ENCODE data around the gene TFF3. TPM values are rescaled to one million over a fixed set of nuclear protein-coding genes. Genes with fewer than 3 reads are reported as not detected.

The TFF3 gene
- polyA plus RNA-seq, 1 experiment: not detected

DNA sequence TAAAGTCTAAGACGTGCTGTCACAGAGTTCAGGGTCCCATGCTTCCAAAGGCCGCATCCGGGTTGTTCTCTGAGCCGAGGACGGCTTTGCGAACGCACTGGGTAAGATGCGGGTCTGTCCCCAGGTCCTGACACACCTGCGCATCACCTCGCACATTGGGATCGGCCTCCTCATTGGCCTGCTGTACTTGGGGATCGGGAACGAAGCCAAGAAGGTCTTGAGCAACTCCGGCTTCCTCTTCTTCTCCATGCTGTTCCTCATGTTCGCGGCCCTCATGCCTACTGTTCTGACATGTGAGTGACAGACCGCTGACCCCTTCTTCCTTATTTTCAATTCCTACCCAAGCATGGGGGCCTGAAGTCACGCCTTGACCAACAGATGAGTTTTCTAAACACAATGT lies 25.3 kb downstream of the TFF3 start:
- no peak for DNase-seq (ENCODE audit: low read depth, low spot score)
- Histone ChIP-seq H3K27me3 (ENCODE audit: control insufficient read depth, insufficient read depth, low read length) (no peaks in the 10 kb centered on the region), H3K9me3 (ENCODE audit: control insufficient read depth, insufficient read depth, low read length) (peaks cover 35% of the 10 kb centered on the region), H3K27ac (ENCODE audit: low read depth, low read length) (no peak overlapping the region), H3K4me3 (ENCODE audit: low read depth, low read length) (no peak overlapping the region)
- ChIA-PET CTCF (no interaction called here), POLR2A (no interaction called here)
- TF ChIP-seq, protein P1, sequence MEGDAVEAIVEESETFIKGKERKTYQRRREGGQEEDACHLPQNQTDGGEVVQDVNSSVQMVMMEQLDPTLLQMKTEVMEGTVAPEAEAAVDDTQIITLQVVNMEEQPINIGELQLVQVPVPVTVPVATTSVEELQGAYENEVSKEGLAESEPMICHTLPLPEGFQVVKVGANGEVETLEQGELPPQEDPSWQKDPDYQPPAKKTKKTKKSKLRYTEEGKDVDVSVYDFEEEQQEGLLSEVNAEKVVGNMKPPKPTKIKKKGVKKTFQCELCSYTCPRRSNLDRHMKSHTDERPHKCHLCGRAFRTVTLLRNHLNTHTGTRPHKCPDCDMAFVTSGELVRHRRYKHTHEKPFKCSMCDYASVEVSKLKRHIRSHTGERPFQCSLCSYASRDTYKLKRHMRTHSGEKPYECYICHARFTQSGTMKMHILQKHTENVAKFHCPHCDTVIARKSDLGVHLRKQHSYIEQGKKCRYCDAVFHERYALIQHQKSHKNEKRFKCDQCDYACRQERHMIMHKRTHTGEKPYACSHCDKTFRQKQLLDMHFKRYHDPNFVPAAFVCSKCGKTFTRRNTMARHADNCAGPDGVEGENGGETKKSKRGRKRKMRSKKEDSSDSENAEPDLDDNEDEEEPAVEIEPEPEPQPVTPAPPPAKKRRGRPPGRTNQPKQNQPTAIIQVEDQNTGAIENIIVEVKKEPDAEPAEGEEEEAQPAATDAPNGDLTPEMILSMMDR (IDR thresholded peaks at IDR 0.05; ENCODE audit: low read depth, low read length): no peak

DNA sequence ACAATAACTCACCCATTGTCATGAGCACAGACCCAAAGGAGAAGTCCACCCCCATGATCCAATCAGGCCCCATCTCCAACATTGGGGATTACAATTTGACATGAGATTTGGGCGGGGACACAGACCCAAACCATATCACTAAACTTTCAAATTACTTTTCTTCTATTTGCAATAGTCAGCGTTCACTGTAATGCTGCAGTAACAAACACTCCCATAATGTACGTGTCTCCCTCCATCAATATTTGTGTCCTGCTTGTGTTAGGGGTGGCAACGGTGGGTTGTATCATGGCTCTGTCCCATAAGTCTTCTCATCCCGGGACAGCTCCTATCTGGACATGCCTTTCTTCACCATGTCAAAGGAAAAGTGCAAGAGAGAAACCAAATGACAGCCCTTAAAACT lies 26.2 kb downstream of the TFF3 start:
- Histone ChIP-seq H3K27ac (ENCODE audit: low read depth, low read length) (no peak overlapping the region), H3K27me3 (ENCODE audit: control insufficient read depth, insufficient read depth, low read length) (no peaks in the 10 kb centered on the region), H3K9me3 (ENCODE audit: control insufficient read depth, insufficient read depth, low read length) (peaks cover 28% of the 10 kb centered on the region), H3K4me3 (ENCODE audit: low read depth, low read length) (no peak overlapping the region)
- POLR2A ChIA-PET: interaction anchor here (0.7 kb wide), 1 partner anchor 177 kb away, joined by 3 read pairs; no protein-coding TSS in a partner anchor
- DNase-seq (ENCODE audit: low read depth, low spot score): no peak
- CTCF ChIA-PET: no interaction called here
- TF ChIP-seq, protein P1 (IDR thresholded peaks at IDR 0.05; ENCODE audit: low read depth, low read length): no peak

DNA sequence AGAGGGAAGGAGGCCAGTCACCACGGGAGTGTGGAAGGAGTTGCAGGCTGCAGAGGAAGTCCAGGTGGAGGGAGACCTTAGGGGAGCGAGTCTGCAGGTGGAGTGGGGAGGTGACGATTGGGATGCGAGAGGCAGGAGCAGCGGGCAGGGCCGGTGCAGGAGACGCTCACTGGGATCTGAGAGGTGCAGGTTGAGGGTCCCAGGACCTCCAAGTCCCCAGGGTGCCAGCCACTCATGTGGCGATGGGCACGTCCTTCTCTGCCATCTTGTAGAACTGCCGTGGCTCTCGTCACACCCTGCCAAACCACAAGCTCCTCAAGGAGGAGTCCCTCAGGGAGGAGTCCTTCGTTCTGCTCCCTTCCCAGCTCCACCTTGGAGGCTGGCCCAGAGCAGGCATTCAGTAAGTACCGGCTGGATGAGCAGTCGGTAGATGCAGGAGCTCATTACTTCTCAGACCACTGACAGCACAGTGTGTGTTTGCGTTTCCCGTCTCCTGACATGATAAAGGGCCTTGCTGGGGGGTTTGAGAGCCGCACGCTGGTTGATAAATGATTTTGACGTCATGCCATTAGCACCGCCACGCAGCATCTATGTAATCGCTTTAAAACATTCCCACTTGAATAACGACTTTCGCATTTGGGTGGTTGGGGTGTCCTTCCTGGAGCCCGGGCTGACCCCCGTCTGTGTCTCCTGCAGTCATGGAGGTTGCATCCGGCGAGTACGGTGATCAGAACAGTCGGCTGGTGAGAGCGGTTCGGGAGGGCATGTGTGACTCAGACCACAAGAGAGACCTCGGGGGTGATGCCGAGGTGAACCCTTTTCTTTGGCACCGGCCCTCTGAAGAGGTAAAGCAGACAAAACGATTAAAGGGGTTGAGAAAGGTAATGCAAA lies 27.8 kb downstream of the TFF3 start:
- peaks cover 20% of the 10 kb centered on the region for H3K9me3 ChIP-seq (ENCODE audit: control insufficient read depth, insufficient read depth, low read length)
- TF ChIP-seq, protein P1 (IDR thresholded peaks at IDR 0.05; ENCODE audit: low read depth, low read length): no peak
- DNase-seq (ENCODE audit: low read depth, low spot score): no peak
- ChIA-PET CTCF (no interaction called here), POLR2A (no interaction called here)
- H3K27ac ChIP-seq (ENCODE audit: low read depth, low read length): no peak overlapping the region
- no peak overlapping the region for H3K4me3 ChIP-seq (ENCODE audit: low read depth, low read length)
- H3K27me3 ChIP-seq (ENCODE audit: control insufficient read depth, insufficient read depth, low read length): no peaks in the 10 kb centered on the region

DNA sequence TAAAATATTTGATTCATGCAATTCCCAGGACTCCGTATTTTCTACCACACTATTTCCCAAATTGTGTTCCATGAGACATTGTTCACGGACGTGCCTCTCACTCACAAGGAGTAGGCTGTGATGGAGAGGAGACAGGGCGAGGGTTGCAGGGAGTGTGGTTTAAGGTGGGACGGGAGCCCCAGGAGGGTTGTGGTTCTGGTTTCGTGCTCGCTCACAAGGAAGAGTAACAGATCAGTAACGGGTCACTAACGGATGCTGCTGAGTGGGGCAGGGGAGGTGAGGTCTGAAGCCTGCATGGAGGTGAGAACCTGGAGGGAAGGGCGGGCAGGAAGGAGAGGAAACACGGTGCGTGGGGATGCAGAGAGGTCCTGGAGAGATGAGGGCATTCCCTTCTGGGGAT lies 28.8 kb downstream of the TFF3 start:
- Histone ChIP-seq H3K4me3 (ENCODE audit: low read depth, low read length) (no peak overlapping the region), H3K9me3 (ENCODE audit: control insufficient read depth, insufficient read depth, low read length) (peaks cover 11% of the 10 kb centered on the region), H3K27me3 (ENCODE audit: control insufficient read depth, insufficient read depth, low read length) (no peaks in the 10 kb centered on the region), H3K27ac (ENCODE audit: low read depth, low read length) (no peak overlapping the region)
- DNase-seq (ENCODE audit: low read depth, low spot score): no peak
- TF ChIP-seq, protein P1 (IDR thresholded peaks at IDR 0.05; ENCODE audit: low read depth, low read length): no peak
- ChIA-PET POLR2A (no interaction called here), CTCF (no interaction called here)

DNA sequence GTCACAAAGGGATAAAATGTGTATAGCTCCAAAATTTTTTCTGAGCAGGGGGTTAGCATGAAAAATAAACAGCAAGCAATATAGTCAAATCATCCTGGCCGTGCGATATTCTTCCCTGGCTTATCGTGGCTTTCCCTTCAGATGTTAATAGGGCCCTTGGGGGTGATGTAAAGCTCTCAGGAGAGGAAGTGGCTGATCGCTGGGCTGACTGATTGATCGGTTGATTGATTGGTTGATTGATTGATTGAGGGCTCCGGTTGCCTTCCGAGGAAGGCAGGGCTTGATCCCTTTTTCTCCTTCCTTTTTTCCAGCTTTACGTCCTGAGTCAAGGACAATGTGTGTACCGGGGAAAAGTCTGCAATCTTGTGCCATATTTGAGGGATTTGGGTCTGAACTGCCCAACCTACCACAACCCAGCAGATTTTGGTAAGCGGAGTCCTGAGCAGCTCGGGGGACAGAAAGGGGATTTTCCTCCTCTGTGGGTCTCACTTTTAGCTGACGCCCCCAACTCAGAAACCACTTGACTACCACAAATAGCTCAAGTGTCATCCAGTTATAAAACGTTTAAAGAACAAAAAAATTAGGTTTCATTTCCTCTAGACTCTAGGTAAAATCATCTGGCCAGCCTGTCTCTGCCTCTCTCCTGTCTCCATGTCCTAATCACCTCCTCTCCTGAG lies 29.5 kb downstream of the TFF3 start:
- CTCF ChIA-PET: interaction anchor here (1.9 kb wide), 1 partner anchor 27 kb away, joined by 9 read pairs; no protein-coding TSS in a partner anchor
- TF ChIP-seq, protein P1 (IDR thresholded peaks at IDR 0.05; ENCODE audit: low read depth, low read length): no peak
- H3K27ac ChIP-seq (ENCODE audit: low read depth, low read length): no peak overlapping the region
- POLR2A ChIA-PET: no interaction called here
- no peaks in the 10 kb centered on the region for H3K27me3 ChIP-seq (ENCODE audit: control insufficient read depth, insufficient read depth, low read length)
- H3K4me3 ChIP-seq (ENCODE audit: low read depth, low read length): no peak overlapping the region
- no peak for DNase-seq (ENCODE audit: low read depth, low spot score)
- H3K9me3 ChIP-seq (ENCODE audit: control insufficient read depth, insufficient read depth, low read length): peaks cover 8% of the 10 kb centered on the region

Measured in AG04450 (cell line).